DMS114 treated with DMSO at 0.1 percent for 48 hours (cell line): ENCODE results near the gene CREB1.
"Not testable (repeated sequence)": the region's sequence is repeated elsewhere in the genome, so short reads cannot be mapped to it uniquely, and the experiment has no call there.

Experiments
- DNase-seq: peaks from one replicate; lab custom pipeline; 2025; ENCODE audit not compliant: unreplicated experiment; lab: John Stamatoyannopoulos, UW

Gene CREB1

DNA sequence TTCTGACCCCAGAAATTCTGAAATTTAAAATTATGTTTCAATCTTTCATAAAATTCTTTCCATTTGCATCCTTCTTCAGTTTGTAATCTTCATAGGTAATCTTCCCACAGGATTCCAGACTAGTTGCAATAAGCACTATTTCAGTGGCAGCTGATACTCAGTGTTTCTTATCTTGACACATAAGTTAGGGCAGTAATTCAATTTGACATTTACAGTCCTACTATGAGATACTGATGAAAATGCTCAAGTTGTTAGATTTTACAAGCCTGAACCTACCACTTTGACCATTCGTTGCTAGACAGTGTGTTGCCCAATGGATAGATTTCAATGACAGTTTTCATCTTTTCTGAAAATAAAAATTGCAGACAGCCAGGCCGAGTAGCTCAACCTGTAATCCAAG lies 85.1 kb downstream of the CREB1 start:
- DNase-seq, result no peak

DNA sequence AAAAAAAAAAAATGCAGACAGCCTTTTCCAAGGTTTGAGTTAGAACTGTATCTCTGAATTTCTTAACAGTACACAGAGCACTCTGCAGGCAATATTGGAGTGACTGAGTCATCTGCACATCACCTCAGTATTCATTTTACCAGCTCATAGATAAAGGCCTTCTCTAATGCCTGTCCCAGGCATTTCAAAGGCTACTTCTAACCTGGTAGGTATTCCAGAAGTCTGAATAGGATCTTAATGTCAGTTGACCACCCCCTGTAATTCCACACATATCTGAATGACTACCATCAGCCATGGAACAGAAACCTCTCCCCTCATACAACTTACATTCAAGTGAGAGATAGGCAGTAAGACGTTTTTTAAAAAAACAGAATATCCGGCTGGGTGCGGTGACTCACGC lies 86.4 kb downstream of the CREB1 start:
- DNase-seq, result no peak

DNA sequence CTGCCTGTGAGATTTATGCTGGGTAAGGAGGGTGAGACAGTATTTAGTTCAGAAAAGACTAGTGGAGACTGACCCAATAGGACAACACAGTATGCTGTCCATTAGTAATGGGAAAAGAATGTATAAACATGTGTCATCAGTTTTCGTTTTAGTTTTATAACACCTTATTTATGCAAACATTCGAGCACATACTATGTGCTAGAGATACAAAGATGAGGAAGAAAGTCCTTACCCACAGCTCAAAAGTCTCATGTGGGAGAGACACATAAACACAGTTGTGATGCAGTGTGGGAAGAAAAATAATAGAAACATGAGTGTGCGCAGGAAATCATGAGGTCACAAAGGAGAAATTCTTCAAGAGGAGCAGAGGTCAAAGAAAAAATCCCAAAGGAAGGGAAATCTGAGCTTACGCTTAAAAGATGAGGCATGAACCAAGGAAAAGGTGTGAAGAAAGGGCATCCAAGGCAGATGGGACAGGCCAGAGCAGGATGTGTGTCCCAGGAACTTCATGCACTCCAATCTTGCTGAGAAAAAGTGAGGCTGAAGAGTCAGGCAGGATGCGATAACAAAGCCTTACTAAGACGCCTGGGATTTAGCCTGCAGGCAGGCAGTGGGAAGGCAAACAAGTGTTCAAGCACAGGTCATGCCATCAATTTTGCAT lies 87.4 kb downstream of the CREB1 start:
- no peak for DNase-seq

DNA sequence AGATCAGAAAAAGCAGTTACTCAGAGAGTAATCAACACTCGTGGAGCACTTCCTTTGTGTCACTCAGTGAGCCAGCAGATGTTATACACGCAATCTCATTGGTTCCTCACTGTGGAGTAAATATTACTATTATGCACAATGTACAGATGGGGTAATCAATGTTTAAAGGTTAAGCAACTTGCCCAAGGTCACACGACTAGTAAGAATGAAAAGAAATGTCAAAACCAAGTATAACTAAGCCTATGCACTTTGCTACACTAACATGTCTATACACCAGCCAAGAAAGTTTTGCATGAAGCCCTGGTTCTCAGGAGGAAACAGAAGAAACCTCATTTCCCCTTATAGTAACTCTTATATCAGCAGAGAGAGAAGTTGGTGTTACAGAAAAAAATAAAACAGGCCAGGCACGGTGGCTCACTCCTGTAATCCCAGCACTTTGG lies 90.0 kb downstream of the CREB1 start:
- DNase-seq, result no peak

DNA sequence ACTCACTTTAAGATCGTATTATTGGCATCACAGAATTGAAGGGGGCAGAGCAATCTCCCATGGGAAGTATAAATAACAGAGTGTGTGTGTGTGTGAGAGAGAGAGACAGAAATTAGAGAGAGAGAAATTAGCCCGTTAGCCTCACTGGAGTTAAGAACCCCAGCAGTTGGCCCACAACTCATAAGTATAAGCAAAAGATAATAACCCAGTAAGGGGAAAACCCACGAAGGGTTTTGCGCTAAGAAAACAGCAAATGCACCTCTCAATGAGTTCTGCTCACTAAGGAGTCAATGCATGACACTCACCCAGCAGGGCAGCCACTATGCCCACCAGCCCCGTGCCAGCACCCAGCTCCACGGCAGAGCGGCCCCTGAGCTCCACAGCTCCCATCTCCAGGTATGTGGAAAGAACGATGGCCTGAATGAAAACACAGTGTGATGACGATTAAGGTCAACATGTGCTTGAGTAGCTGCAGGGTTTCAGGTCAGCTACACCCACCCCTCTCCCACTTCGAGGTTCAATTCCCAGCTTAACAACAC lies 91.8 kb downstream of the CREB1 start:
- no peak for DNase-seq

DNA sequence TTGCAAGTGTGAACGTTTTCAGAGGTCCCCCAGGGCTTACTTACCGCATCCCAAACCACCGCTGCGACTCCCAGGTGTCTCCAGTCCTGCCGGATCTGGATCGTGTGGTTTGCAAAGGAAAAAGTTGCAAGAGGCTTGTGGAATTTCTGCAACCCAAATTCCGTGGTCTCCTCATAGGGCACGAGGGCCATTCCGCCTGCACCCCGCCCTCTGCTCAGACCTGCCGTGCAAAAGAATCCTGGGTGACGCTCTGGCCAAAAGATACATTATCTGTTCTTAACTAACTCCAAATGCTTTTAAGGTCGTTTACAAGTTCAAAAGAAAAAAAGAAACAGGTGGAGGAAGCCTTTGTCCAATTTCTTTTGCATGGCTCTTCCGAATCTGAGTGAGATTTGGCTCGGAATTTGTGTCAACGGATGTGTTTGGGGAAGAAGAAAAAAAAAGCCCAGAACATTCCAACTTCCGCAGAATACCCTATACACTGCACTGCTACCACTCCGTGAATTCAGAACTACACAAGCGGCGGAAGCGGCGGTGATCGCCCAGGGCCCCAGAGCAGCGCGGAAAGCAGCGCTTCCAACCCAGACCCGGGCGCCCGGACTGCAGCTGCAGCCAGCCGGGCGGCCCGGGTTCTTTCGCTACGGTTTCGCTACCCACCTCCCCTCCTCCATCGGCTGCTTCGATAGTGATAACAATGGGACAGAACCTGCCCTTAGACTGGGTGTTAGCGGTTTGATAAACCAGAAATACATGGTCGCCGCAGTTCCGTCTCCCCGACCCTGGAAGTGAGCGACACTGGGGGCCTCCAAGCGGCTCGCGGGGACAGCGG lies 94.6 kb downstream of the CREB1 start:
- DNase-seq, result no peak

DNA sequence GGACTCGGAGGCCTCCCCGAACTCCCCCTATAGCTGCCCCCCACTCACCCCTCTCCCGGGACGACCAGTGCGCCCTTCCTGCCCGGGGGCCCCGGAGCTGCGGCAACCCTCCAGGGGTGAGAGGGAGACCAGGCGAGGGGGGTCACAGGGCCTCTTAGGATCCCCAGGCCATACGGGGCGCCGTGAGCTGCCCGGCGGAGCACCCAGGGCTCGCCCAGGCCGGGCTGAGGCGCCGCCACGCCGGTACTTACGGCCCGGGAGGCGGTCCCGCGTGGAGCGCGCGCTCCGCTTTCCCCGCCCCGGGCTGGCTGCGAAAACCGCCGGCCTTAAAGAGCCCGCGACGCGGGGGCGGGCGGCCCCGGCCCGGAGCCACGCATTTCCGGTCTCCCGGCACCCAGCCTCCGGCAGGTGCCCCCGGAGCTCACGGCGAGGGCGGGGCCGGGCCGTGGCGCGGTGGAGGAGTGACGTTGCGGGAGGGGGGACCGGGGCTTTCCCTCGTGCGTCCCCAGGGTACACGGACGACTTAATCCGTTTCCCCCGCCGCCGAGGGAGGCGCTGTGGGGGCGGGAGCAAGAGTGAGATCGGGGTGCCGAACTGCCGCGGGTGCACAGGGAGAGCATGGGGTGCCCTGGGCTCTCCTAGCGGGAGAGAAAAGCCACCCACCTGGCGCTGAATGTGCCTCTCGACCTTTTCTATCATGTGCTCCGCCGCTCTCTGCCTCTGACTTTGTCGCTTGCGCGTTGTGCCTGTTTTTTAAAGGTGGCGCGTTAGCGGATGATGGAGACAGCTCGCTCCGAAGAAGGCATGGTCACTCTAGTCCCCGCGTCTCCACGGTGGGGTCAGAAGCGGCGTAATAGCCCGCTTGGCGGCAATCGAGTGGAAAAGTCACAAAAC lies 95.5 kb downstream of the CREB1 start, which contains the start of gene METTL21A:
METTL21A (minus strand) TSS at position 381 of the 894 bp plus-strand sequence. CDS start 1,019 bp downstream, outside the sequence.
- peak; percentile 46 for DNase-seq

DNA sequence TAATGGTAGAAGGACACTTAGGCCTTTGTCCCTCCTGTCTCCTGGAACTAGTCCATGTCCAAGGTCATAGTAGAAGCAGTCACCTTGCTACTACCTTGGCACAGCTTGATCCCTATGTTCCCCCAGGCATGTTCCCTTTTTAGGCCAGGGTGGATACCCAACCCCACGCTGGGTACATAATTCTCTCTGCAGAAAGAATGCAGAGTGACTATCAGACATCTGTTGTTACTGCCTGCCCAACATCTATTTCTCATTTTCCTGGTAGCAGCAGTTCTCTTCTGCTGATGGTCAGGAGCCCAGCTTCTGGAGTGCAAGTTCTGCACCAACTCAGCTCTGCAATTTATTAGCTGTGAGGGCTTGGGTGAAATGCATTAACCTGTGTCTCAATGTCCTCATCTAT lies 99.8 kb downstream of the CREB1 start:
- no peak for DNase-seq

DNA sequence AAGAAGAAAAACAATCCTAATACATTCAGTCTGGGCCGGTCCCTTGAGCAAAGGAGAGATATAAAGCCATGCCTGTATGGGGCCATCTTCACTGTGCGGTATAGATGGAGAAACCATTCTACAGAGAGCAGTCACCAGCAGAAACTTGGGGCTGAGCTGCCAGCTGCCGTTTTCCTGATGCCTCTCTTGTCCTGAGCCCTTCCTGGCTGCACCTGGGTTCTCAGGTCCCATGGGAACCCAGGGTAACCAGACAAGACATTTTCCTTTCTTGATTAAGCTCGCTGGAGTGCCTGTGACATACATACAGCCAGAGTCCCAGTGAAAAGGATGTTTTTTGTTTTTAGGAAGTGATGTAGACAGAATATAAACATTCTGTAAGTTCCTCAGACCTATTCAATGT lies 100.7 kb downstream of the CREB1 start:
- no peak for DNase-seq

DNA sequence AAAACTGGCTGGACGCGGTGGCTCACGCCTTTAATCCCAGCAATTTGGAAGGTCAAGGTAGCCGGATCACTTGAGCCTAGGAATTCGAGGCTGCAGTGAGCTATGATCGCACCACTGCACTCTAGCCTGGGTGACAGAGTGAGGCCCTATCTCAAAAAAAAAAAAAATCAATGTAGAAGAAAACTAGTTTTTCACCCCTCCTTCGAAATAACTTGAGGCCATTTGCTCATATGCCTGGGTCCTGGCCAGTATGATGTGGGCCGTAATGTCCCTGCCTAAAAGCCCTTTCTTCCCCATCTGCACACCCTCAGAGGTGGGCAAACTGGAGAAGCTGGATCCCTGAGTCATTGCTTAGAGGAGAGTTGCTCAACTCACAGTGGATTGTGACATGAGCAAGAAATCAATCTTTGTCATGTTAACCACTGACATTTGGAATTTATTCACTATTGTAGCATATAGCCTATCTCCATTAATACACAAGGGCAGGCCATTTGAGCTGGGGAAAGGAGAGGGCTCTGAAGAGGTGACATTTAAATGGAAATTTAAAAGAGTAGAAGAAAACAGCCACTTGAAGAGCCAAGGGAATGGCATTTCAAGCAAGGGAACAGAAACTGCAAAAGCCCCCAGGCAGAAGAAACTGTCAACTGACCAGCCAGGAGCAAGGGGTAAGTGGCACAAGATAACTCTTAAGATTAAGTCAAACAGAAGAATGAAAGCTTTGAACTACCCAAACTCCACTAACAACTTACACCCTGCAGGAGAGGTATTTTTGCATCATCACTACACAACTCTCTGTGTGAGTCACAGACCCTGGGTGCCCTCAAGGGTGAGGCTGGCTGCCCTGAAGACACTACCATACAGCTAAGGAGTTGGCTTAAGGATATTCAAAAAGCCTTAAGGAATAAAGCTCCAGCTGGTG lies 103.1 kb downstream of the CREB1 start:
- no peak for DNase-seq

DNA sequence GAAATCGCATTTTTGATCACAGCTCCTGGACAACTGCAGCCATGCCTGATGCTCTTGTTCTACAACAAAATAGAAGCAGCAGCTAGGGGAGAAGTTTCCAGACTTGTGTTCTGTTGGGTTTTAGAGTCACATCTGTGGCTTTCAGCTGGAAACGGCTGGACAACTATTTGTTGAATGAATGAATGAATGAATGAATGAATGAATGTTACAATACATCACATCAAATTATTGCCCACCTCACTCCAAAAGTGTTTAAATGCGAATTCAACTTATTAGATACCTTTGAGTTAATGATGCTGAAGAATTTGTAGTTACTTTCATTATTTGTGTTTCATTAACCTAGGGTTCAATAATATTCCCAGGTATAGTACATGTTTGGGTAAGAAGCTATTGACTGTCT lies 103.9 kb downstream of the CREB1 start:
- no peak for DNase-seq

DNA sequence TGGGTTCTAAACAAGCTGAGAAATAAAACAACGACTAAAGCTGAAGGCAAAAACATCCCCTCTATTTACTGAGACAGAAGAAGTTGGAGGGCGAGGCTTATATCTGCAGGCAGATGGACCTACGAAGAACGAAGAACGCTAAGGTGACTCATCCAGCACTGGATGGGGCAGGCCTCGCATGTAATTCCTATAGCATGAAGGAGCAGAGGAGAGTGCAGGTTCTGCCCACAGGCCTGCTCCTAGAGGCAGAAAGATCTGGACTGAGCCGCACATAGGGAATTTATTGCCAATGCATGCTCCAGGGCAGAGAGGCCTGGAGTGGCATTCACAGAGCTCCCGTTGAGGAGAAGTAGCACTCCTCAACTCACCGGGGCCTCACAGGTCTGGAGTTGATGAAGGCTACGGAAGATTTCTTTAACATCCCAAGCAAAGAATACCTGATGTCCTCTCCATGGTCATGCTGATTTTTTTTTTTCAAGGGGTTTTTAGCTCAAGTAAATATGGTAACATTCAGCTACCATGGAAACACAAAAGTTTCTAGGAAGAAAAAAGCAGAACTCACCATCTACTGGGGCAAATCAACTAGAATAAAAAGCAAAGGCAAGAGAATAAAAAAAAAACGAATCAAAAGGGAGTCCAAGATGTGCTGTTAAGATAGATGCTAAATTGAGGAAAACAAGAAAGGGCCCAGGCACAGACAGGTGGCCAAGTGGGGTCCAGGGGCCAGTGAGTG lies 105.9 kb downstream of the CREB1 start:
- no peak for DNase-seq

DNA sequence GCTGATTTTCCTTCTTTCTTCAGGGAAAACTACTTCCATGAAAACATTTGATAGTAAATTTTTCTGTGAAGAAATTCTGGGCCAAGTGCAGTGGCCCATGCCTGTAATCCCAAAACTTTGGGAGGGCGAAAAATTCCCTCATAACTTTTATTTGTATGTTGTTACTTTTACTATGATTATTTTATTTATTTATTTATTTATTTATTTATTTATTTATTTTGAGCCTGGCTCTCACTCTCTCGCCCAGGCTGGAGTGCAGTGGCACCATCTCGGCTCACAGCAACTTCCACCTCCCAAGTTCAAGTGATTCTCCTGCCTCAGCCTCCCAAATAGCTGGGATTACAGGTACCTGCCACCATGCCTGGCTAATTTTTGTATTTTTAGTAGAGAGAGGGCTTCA lies 109.5 kb downstream of the CREB1 start:
- not testable (repeated sequence) for DNase-seq

DNA sequence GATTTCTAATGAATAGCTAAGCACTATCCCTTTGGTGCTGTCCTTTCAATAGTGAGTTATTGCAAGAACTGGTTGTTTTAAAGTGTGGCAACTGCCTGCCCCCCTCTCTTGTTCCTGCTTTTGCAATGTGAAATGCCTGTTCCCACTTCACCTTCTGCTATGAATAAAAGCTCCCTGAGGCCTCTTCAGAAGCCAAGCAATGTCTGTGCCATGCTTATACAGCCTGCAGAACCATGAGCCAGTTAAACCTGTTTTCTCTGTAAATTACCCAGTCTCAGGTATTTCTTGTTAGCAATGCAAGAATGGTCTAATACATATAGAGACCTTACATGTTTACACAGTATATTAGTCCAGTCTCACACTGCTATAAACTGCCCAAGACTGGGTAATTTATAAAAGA lies 110.4 kb downstream of the CREB1 start:
- no peak for DNase-seq

DNA sequence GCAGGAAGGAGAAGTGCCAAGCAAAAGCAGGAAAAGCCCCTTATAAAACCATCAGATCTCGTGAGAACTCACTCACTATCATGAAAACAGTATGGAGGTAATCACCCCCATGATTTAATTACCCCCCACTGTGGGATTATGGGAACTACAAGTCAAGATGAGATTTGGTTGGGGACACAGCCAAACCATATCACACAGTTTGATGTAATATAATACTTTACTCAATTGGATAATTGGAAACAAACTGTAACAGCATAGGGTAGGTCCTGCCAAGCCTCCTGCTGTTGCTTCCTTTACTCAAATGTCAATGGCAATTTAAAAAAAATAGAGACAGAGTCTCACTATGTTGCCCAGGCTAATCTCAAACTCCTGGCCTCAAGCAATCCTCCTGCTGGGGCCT lies 110.9 kb downstream of the CREB1 start:
- no peak for DNase-seq

DNA sequence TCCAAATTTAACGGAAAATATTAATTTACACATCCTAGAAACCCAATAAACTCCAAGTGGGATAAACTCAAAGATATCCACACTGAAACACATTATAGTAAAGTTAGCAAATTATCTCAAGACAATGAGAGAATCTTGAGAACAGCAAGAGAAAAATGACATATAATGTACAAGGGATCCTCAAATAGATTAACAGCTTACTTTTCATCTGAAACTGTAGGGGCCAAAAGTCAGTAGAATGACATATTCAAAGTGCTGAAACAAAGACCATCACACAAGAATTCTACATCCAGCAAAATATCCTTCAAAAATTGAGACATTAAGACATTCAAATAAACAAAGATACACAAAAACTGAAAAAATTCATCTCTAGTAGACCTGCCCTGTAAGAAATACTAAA lies 114.1 kb downstream of the CREB1 start:
- no peak for DNase-seq

DNA sequence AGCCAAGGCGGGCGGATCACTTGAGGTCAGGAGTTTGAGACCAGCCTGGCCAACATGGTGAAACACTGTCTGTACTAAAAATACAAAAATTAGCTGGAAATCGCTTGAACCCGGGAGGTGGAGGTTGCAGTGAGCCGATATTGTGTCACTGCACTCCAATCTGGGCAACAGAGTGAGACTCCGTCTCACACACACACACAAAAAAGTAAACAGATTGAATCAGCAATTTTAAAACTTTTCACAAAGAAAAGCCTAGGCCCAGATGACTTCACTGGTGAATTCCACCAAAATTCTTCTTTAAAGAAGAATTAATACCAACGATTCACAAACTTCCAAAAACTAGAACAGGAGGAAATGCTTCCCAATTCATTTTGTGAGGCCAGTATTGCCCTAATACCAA lies 116.8 kb downstream of the CREB1 start:
- not testable (repeated sequence) for DNase-seq
